Astrocyte (in vitro differentiated cells and primary cell): ENCODE measurements around the gene CREBL2.

Source experiments
- CTCF ChIP-seq: IDR thresholded peaks from 2 replicates; pipeline ENCODE4 v1.5.1; 2011; ENCODE audit warnings: low read depth, mild to moderate bottlenecking, inconsistent platforms, low read length, moderate library complexity; ENCODE audit not compliant: insufficient read depth
- EZH2 ChIP-seq: IDR thresholded peaks from 2 replicates; pipeline ENCODE4 v1.6.1; 2012; ENCODE audit warnings: mild to moderate bottlenecking, low read length, inconsistent platforms; ENCODE audit not compliant: insufficient read depth

GRCh38 chr12:12665194-12665593 lies 53.5 kb downstream of the CREBL2 start:
- TF ChIP-seq EZH2 (no peak), CTCF (no peak)
